HepG2 (cell line): ENCODE measurements around the gene TGM6. TPM values are rescaled to one million over a fixed set of nuclear protein-coding genes. Genes with fewer than 3 reads are reported as not detected.

ENCODE experiments used
- AKAP8 ChIP-seq: sonication (generic); formaldehyde crosslinking; IDR thresholded peaks from 2 replicates; pipeline ENCODE4 v1.5.1; 2020; ENCODE audit warnings: mild to moderate bottlenecking, missing genetic modification reagents
- FOXJ3 ChIP-seq: sonication (generic); formaldehyde crosslinking; IDR thresholded peaks from 2 replicates; pipeline ENCODE4 v1.4.0; 2020; ENCODE audit warnings: missing genetic modification reagents, mild to moderate bottlenecking, borderline replicate concordance
- FOXP1 ChIP-seq, 2 experiments: fragments of 450-650 bp in 1 of 2; IDR thresholded peaks; 2 replicates each; pipeline ENCODE4 v1.6.1; 2017 to 2018; ENCODE audit warnings: antibody characterized with exemption in 1 of 2
- GTF3A ChIP-seq: sonication (generic); formaldehyde crosslinking; conservative IDR thresholded peaks from 2 replicates; pipeline ENCODE4 v1.4.0; 2020; ENCODE audit warnings: mild to moderate bottlenecking, missing genetic modification reagents
- NFE2 ChIP-seq: sonication (generic); formaldehyde crosslinking; IDR thresholded peaks from 2 replicates; pipeline ENCODE4 v1.4.0; 2020; ENCODE audit warnings: missing genetic modification reagents
- NRL ChIP-seq: sonication (generic); formaldehyde crosslinking; IDR thresholded peaks from 2 replicates; pipeline ENCODE4 v1.5.0; 2020; ENCODE audit warnings: missing genetic modification reagents, mild to moderate bottlenecking, moderate library complexity, borderline replicate concordance
- PBX3 ChIP-seq: sonication (generic); formaldehyde crosslinking; IDR thresholded peaks from 2 replicates; pipeline ENCODE4 v1.8.1; 2023; ENCODE audit warnings: missing genetic modification reagents, inconsistent platforms, borderline replicate concordance
- SUZ12 ChIP-seq: fragments of 150-350 bp; IDR thresholded peaks from 2 replicates; pipeline ENCODE4 v1.6.1; 2014; ENCODE audit warnings: low read depth, low read length
- TAF1 ChIP-seq: sonication (generic); formaldehyde crosslinking; IDR thresholded peaks from 2 replicates; pipeline ENCODE4 v1.4.0; 2020; ENCODE audit warnings: missing genetic modification reagents
- ZBTB2 ChIP-seq: sonication (generic); formaldehyde crosslinking; IDR thresholded peaks from 2 replicates; pipeline ENCODE4 v1.8.0; 2022; ENCODE audit warnings: low read depth, missing genetic modification reagents
- ZBTB26 ChIP-seq: IDR thresholded peaks from 2 replicates; pipeline ENCODE4 v1.6.1; 2016; ENCODE audit warnings: missing compliant biosample characterization, missing genetic modification reagents, borderline replicate concordance
- ZBTB34 ChIP-seq: sonication (generic); formaldehyde crosslinking; IDR thresholded peaks from 2 replicates; pipeline ENCODE4 v1.8.0; 2022; ENCODE audit warnings: mild to moderate bottlenecking, missing genetic modification reagents
- ZC3H13 ChIP-seq: sonication (generic); formaldehyde crosslinking; IDR thresholded peaks from 2 replicates; pipeline ENCODE4 v1.8.1; 2023; ENCODE audit warnings: mild to moderate bottlenecking, missing genetic modification reagents, moderate library complexity
- ZNF264 ChIP-seq: sonication (generic); formaldehyde crosslinking; IDR thresholded peaks from 2 replicates; pipeline ENCODE4 v1.4.0; 2020; ENCODE audit warnings: missing genetic modification reagents
- ZNF446 ChIP-seq: sonication (generic); formaldehyde crosslinking; IDR thresholded peaks from 2 replicates; pipeline ENCODE4 v1.5.0; 2020; ENCODE audit warnings: mild to moderate bottlenecking, missing genetic modification reagents
- ZNF468 ChIP-seq: sonication (generic); formaldehyde crosslinking; IDR thresholded peaks from 2 replicates; pipeline ENCODE4 v1.8.0; 2022; ENCODE audit warnings: mild to moderate bottlenecking, moderate library complexity, missing genetic modification reagents
- ZNF510 ChIP-seq: sonication (generic); formaldehyde crosslinking; IDR thresholded peaks from 2 replicates; pipeline ENCODE4 v1.4.0; 2020; ENCODE audit warnings: low read depth, mild to moderate bottlenecking, missing genetic modification reagents
- ZNF569 ChIP-seq: sonication (generic); formaldehyde crosslinking; IDR thresholded peaks from 2 replicates; pipeline ENCODE4 v1.5.0; 2020; ENCODE audit warnings: mild to moderate bottlenecking, missing genetic modification reagents, moderate library complexity, borderline replicate concordance
- ZNF576 ChIP-seq: sonication (generic); formaldehyde crosslinking; IDR thresholded peaks from 2 replicates; pipeline ENCODE4 v1.4.0; 2020; ENCODE audit warnings: mild to moderate bottlenecking, missing genetic modification reagents
- ZNF781 ChIP-seq: sonication (generic); formaldehyde crosslinking; IDR thresholded peaks from 2 replicates; pipeline ENCODE4 v1.5.1; 2020; ENCODE audit warnings: borderline replicate concordance, mild to moderate bottlenecking, missing genetic modification reagents; ENCODE audit errors: not compliant biosample characterization
- ZNF784 ChIP-seq: sonication (generic); formaldehyde crosslinking; IDR thresholded peaks from 2 replicates; pipeline ENCODE4 v1.5.1; 2020; ENCODE audit warnings: missing genetic modification reagents, mild to moderate bottlenecking, borderline replicate concordance
- ZNF790 ChIP-seq: sonication (generic); formaldehyde crosslinking; IDR thresholded peaks from 2 replicates; pipeline ENCODE4 v1.8.0; 2022; ENCODE audit warnings: missing genetic modification reagents, mild to moderate bottlenecking, borderline replicate concordance
- polyA plus RNA-seq, 8 experiments: library from polyadenylated mRNA; depleted of rRNA in 3 of 8; stranded (reverse) in 7 of 8; unstranded in 1 of 8; fragments of >200 nt; fragmentation: Illumina TruSeq in 4 of 8; extraction: Trizol in 4 of 8; gene quantifications; 2 replicates each; pipeline versions ENCODE4 v1.2.1 to v1.2.3, GENCODE V29; 2011 to 2016; ENCODE audit warnings: low read depth in 4 of 8, missing spikeins in 1 of 8, mixed read lengths in 1 of 8; ENCODE audit not compliant: insufficient read depth in 1 of 8
- total RNA-seq, 5 experiments: library from RNA; depleted of rRNA; stranded (reverse); fragments of >200 nt; fragmentation: Illumina TruSeq; extraction: Trizol; gene quantifications; 2 replicates each; pipeline ENCODE4 v1.2.3, GENCODE V29; 2016; ENCODE audit warnings: low read depth in 1 of 5

Gene TGM6
- total and polyA plus RNA-seq, 2 of the 13 experiments (the other 11 are each of a cell fraction or from before 2014, with no cell fraction given), result not detected

- TF ChIP-seq PBX3 (CRISPR knock-in tag), result no peak
- TF ChIP-seq FOXP1 (IDR thresholded peaks at IDR 0.05), result peak; percentile 66; the same call in 1 of the 2 replicates
- TF ChIP-seq FOXP1 (CRISPR knock-in tag; IDR thresholded peaks at IDR 0.05), result peak; percentile 95
- 0 out of 2 replicates have a peak, but pooled peaks have one; percentile 70 for TF ChIP-seq ZNF264
- no peak for TF ChIP-seq SUZ12
- peak; percentile 93 for TF ChIP-seq FOXJ3
- no peak for TF ChIP-seq ZBTB34 (CRISPR knock-in tag)
- TF ChIP-seq ZNF784 (CRISPR knock-in tag), result peak; percentile 95
- TF ChIP-seq ZBTB2 (CRISPR knock-in tag), result no peak
- TF ChIP-seq AKAP8, result peak; percentile 78
- TF ChIP-seq ZNF446 (CRISPR knock-in tag), result no peak
- no peak for TF ChIP-seq ZNF468 (CRISPR knock-in tag)
- TF ChIP-seq ZC3H13 (CRISPR knock-in tag), result peak; percentile 51; the same call in 1 of the 2 replicates
- TF ChIP-seq NFE2 (CRISPR knock-in tag), result no peak
- peak; percentile 34 for TF ChIP-seq TAF1 (CRISPR knock-in tag)
- peak; percentile 57; the same call in 1 of the 2 replicates for TF ChIP-seq ZBTB26
- no peak; the same call in 1 of the 2 replicates for TF ChIP-seq GTF3A (CRISPR knock-in tag)
- no peak for TF ChIP-seq ZNF569 (CRISPR knock-in tag)
- TF ChIP-seq ZNF576, result no peak
- no peak for TF ChIP-seq ZNF790
- TF ChIP-seq NRL (CRISPR knock-in tag), result no peak; the same call in 1 of the 2 replicates
- peak; percentile 78 for TF ChIP-seq ZNF510
- peak; percentile 40 for TF ChIP-seq ZNF781
Observed at GRCh38 chr20:2475850-2476741, 95.4 kb downstream of the TGM6 start (continued).
